Left cardiac atrium (tissue), 4 donors: ENCODE data around the gene BNIP2. TPM values are rescaled to one million over a fixed set of nuclear protein-coding genes. Genes with fewer than 3 reads are reported as not detected.
A peak's percentile ranks its signal among the peaks of the same experiment; 100 is the strongest.

Experiments
- ATAC-seq, 2 donors: fragments of 200-7000 bp; cut with Tn5 transposase; one replicate each; pipeline ENCODE4 v1.9.1; 2020; ENCODE audit warnings: mild to moderate bottlenecking in 2 of 2, moderate library complexity in 2 of 2
- DNase-seq: peaks from one replicate; pipeline ENCODE4 v3.0.0-alpha.2; 2020
- intact Hi-C, 2 donors: fragments of 100-400 bp; cut with DNase I; formaldehyde crosslinking; loops; one replicate each; pipeline versions ENCODE4 v1.14.1 to v1.15.1; 2022 to 2023
- total RNA-seq, 2 donors: library from RNA; stranded (reverse); fragmentation: NEBNext Ultra II Directional; extraction: Animal tissue kit (Norgen Biotek cat#: 25700); gene quantifications; one replicate each; pipeline ENCODE4 v1.2.1, GENCODE V29; 2021
- donor health status: DM: no; HTN: yes; CAD: no.
- donor health status: DM: no; HTN: yes; CAD: no; lungs with severe emphysema.
- donor health status: DM: yes; HTN: yes; CAD: no.
- donor health status: Dilated cardiomyopathy.

Gene BNIP2
- total RNA-seq, 2 donors from 2014 or later, result 70.1 to 86.5 TPM

DNA sequence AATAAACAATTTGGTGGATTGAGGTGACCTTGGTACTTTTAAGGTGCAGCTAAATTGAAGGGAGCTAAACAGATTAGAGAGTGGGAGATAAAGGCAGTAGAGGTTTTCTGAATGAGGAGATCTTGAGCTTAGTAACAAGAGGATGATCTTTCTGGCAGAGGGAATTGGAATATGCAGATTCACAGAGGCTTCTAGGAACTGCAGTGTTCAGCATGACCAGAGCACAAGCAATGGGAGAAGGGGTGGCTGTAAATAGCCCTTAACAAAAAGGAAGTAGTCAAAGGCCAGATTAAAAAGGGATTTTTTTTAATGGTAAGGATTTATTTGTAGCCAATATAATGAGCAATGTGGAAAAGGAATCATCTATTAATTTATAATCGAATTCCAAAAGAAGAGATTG lies 5.7 kb upstream of the BNIP2 start:
- ATAC-seq, result no peak
- intact Hi-C loops, result loop anchor here in 1 of 2 donors (5.0 kb wide), 1 partner anchor 633 kb away; no protein-coding TSS in a partner anchor
- no peak for DNase-seq

DNA sequence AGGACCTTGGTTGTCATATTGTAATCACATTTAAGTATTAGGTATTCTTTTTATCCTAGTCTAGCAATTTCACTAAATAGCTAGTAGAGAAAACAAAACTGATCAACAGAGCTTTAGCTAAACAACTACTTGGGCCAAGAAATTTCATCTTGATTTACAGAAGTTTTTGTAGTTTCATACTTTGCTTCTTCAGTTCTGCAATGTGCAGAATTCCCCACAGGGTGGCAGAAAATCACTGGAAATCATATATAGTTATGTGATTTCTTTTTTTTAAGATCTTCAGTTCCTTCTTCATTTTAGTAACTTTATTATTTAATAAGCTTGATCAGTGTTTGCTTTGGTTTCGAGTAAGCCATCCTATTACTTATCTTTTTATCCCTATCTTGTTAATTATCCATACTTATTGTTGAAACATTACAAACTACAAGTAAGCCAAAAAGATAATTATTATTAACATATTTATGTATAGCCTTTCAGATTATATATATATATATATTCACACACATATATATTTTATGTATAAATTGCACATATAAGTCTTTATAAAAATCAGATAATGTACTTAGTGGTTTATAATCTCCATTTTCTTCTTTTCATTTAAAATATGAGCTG lies 2.2 kb upstream of the BNIP2 start:
- intact Hi-C loops, result loop anchor here in 1 of 2 donors (5.0 kb wide), 1 partner anchor 636 kb away; no protein-coding TSS in a partner anchor
- DNase-seq (no peak), ATAC-seq (no peak)

DNA sequence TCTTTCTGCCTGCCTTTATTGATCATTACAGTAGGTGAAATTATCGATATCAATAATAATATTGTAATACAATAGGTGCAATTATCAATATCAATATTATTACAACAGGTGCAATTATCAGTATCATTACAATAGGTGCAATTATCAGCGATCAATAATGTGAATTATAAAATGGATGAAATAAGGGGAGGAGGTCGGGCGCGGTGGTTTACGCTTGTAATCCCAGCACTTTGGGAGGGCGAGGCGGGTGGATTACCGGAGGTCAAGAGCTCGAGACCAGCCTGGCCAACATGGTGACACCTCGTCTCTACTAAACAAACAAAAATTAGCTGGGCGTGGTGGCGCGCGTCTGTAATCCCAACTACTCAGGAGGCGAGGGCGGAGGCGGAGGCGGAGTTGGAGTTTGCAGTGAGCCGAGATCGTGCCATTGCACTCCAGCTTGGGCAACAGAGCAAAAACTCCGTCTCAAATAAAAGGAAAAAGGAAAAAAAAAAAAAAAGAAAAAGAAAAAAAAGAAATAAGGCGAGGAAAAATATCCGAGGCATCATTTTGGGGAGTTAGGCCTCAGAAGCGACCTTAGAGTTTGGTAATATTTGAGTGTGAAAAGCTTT lies 611 bp upstream of the BNIP2 start:
- intact Hi-C loops, result loop anchor here in 1 of 2 donors (5.0 kb wide), 1 partner anchor 638 kb away; no protein-coding TSS in a partner anchor
- ATAC-seq, result peak; percentile 54 to 78

DNA sequence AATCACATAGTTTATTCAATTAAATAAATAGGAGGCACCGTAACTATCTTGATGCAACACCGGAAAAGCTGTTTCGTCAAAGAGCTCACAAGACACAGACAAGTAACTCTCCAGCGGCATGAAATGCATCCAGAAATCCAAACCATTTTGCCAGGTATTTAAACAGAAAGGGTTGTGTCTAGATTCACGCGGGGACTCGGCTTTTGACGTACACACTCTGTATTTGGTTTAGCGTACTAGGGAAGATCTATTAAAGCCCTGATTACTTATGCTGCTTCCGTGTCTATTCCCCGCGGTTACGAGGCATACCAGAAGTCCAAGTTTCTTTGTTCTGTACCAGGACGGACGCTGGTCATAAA lies 718 bp downstream of the BNIP2 start:
- DNase-seq (no peak), ATAC-seq (peak; percentile 15 to 24)
- intact Hi-C loops, result no loop called here

More for the DNA sequence above, 611 bp upstream of the BNIP2 start:
- peak; percentile 90 for DNase-seq

DNA sequence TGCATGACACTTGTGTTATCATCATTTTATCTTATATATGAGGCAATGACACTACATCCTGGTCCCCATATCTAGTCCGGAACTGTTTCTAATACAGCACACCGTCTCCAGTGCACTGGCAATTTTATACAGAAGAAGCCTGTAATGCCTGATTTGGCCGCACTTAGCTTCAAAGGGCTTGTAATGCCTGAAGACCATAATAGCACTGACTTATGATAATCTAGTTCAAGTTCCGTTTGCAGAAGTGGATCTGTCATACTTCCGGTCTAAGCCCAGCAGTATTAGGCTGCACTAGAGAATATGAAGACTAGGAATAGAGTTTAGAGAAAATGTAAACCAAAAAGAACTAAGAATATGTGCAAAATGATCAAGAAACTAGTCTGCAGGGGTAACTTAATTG lies 1.3 kb downstream of the BNIP2 start:
- no peak for ATAC-seq
- intact Hi-C loops, result no loop called here
- no peak for DNase-seq

DNA sequence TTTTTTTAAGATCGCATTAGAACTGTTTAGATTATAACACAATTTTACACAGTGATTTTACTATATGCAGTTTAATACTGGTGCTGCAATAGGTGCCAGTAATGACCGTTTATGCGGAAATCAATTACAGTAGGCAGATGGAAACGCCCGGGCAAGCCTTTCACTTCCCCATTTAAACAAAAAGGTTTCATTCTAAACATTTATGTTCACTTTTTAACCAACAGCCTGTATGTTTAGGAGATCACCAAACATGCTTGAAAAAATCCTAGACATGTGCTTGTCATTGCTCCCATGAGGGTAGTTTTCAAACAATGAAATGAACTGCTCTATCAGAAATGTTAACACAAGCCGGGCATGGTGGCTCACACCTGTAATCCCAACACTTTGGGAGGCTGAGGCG lies 2.7 kb downstream of the BNIP2 start:
- ATAC-seq (no peak), DNase-seq (no peak)
- intact Hi-C loops, result no loop called here

DNA sequence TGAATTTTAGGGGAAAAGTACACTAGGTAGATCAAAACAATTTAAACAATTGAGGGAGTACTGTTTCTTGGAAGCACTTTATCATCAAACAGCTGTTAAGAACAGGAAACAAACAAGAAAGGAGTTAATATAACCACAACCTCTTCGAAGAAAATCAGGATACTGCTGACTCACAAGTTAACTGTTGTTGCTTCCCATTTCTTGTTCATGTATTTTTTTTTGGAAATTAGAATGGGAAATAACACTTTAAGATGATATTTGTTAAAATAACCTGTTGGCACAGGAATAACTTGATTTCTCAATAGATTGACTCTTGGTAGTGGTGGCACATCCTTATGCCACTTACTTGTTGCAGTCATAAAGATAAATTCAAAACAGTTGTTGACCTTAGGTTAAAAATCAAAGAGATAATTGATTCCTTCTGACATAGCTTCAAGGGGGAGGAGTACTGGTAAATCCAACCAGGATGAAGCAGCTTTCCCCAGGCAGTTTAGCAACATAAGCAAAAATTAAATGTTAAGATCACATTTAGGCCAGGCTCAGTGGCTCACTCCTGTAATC lies 3.3 kb downstream of the BNIP2 start:
- ATAC-seq (no peak), DNase-seq (no peak)
- intact Hi-C loops, result no loop called here

DNA sequence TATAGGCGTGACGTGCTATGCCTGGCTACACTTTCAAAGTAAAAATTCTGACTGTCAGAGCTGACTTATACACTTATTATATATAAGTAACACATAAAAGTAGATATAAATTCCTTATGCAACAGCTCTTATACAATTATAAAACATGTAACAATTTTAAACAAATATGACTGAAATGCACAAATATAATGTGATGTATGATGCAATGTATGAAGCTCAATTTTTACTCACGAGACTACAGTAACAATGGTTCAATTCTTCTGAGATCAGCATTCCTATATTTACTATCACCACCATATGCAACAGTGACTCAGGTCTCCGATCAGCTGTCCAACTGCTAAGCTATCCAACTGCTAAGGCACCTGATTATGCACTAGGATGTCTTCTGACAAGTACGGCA lies 8.2 kb downstream of the BNIP2 start:
- ATAC-seq, result no peak
- intact Hi-C loops, result no loop called here
- no peak for DNase-seq

DNA sequence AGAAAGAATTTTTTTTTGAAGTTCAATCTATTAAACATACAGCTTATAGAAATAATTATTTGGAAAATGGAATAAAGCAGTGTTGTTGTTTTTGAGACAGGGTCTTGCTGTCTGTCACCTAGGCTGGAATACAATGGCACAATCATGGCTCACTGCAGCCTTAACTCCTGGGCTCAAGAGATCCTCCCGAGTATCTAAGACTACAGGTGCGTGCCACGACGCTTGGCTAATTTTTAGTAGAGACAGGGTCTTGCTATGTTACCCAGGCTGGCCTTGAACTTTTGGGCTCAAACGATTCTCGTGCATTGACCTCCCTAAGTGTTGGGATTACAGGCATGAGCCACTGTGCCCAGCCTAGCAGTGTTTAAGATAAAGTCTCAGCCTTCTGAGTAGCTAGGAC lies 8.8 kb downstream of the BNIP2 start:
- intact Hi-C loops, result no loop called here
- ATAC-seq (no peak), DNase-seq (no peak)

DNA sequence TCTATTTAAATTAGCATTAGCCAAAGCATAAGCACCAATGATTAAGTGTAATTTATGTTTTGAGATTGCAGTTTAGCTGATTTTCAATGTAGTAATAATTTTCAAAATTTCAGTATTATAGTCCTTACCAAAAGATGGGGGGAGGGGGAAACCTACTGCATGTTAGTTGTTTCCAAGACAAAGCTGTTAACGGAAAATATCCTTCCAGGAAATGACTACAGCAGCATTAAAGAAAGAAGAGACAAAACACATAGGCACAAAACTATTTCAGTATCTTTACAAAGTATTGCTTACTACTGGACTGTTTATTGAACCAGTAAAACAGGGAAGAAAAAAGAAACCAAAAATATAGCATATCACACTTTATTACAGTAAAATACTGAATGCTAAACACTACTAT lies 10.5 kb downstream of the BNIP2 start:
- ATAC-seq (no peak), DNase-seq (no peak)
- intact Hi-C loops, result no loop called here

DNA sequence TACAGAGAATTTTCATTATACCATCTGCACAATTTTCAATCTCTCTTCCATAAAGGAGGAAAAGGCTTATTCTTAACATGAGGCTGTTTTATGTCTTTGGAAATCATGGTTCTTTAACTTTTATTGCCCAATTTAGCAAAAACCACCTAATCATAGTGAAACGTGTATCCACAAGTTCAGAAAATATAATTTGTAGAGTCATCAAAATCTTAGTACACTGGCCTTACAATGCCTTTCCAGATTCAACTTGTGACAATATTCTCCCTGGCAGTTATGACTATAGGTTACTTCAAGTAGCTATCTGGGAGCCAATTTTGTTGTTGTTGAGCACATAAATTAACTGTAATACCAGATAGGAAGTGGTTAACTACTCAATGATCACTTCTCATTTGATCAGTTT lies 10.9 kb downstream of the BNIP2 start:
- no peak for DNase-seq
- intact Hi-C loops, result no loop called here
- no peak for ATAC-seq

DNA sequence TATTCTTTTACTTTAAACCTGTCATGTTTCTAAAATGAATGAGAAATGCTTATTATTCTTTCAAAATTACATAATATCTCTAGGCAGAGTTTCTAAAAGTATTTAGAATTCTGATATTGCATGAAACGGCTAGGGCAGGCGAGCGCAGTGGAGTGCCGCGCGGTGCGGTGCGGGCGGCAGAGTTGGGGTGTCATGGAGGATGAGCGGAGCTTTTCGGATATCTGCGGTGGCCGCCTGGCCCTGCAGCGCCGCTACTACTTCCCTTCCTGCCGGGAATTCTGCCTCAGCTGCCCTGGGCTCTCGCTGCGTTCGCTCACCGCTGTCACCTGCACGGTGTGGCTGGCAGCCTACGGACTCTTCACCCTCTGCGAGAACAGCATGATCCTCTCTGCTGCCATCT lies 12.6 kb downstream of the BNIP2 start:
- ATAC-seq (no peak), DNase-seq (no peak)
- intact Hi-C loops, result no loop called here

DNA sequence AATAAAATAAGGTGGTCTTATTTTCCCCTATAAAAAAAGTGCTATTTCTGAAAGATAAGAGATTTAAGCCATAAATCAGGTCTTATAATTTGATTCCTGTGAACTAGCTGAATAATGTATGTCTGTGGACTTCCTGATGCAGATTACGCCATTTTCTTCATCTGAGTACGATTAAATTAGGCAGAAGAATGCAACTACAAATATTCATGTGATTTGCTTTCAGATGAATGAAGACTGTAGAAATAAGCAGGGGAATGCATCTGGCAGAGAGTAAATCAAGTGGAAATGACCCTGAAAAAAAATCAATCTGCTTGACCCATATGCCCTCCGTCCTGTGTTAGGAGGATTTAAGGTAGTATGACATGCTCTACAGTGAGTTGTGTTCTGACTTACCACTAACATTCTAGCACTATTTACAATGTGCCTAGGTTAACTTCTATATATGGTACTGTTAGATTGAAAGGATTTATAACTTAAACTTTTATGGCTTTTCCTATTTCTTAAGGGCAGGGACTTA lies 14.7 kb downstream of the BNIP2 start:
- intact Hi-C loops, result no loop called here
- ATAC-seq (no peak), DNase-seq (no peak)

DNA sequence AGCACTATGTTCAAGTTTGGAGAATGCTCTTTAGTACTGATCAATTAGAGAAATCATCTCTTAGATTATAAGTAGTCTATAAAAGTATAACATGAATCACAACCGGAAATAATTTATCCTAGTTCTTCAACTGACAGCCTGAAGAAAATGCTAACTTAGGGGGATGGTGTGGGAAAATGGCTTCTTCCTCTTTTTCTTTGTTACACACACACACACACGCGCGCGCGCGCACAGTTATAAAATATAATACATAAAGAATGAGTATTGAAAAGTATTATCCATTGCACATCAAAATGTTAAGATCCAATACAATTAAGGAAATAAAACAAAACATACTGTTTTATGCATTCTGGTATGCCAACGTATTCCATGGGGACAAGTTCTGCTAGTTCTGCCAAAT lies 20.6 kb downstream of the BNIP2 start:
- intact Hi-C loops, result no loop called here

DNA sequence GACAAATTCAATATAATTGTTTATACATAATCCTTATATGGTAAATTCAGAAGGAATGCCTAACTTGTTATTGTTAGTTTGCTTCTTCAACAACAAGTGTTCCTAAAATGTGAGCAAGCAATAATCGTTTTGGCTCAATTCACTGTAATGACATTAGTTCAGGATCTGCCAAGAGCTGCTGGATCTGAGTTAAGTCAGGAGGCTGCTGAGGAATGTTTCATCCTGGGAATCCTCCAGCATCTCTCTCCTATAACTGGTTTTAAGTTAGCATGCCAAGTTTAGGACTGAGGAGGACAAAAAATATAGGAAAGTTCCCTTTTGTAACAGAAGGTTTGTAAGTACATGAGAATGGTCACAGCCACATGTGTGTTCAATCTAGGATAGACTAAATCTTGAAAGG lies 26.9 kb downstream of the BNIP2 start:
- intact Hi-C loops, result no loop called here
- ATAC-seq, result no peak
- DNase-seq, result no peak

More for the DNA sequence above, 20.6 kb downstream of the BNIP2 start:
- DNase-seq, result no peak
- no peak for ATAC-seq

DNA sequence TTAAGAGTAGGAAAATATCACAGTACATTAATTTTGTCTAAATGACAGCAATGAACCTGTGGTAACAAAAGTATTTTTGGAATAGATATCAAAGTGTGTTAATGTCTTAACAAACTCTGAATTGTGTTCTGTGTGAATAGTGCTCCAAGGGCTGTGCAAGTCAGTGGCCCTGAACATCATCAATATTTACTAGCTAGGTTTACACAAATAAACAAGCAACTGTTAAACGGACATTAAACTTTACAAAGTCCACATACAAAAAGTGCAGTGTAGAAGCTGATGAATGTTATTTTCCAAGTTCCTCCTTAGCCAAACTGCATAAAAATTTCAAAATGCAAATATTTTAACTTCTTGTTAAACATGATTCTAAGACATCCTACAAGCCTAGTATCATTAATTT lies 29.8 kb downstream of the BNIP2 start:
- DNase-seq, result no peak
- intact Hi-C loops, result no loop called here
- no peak for ATAC-seq

DNA sequence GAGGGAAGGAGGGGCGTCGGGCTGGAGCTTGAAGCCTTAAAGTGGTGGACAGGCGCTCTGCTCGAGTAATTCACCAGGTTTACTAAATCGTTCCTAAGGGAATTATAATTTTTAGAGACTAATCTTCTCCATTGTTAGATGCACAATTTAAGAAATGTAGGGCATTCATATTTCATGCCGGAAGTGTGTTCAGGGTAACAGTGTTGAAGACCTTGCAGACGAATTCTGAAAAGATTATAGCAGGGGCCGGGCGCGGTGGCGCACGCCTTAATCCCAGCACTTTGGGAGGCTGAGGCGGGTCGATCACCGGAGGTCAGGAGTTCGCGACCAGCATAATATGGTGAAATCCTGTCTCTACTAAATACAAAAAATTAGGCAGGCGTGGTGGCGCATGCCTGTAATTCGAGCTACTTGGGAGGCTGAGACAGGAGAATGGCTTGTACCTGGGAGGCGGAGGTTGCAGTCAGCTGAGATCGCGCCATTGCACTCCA lies 31.4 kb downstream of the BNIP2 start:
- no peak for DNase-seq
- peak; percentile 13 to 24 for ATAC-seq
- intact Hi-C loops, result no loop called here

DNA sequence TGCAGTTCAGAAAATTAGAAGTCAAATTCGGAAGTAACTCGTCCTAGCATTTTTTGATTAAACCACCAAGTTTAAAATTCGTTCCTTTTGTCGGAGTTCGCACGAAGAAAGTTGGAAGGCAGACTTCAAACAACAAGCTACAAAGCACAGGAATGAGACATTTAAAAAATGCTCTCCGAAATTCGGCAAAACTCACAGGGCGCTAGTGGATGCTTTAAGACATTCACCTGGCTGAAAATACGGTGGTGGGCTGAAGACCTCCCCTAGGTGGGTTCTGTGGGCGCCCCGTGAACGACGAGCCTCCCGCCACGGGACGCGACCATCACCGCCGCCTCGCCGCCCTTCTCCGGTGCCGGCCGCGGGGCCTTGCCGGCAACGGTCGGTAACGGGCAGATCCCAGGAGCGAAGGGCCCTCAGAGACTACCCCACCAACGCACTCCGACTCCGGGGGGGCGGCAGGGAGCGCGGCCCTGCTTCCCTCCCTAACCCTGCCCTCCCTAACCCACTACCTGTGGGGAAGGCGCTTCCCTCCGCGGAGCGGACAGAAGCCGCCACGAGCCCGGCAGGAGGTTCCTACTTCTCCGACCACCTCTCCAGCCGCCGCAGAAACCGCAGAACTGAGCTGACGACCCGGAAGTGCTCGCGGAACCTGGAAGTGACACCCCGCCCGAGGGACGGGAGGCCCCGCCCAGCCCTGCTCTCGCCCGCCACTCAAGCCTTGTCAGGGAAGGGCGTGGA lies 32.1 kb downstream of the BNIP2 start, which contains the start of gene GTF2A2:
GTF2A2 (minus strand) TSS at position 619 of the 738 bp plus-strand sequence. CDS start 5,238 bp downstream, outside the sequence.
- ATAC-seq, result peak; percentile 100
- DNase-seq, result peak; percentile 96

DNA sequence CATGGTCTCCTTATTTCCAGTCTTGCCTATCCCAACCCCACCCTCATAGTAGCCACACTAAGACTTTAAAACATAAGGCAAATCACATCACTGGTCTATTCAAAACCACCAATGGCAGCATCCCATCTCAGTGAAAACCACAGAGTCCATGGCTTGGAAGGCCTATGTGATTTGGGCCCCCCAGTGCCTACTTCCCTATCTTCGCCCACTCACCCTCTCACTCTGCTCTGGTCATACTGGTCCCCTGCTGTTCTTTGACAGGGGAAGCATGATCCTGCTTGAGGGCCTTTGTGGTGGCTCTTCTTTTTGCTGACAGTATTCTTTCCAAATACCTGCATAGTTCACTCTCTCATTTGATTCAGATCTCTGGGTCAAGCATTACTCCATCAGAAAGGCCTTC lies 35.1 kb downstream of the BNIP2 start:
- intact Hi-C loops, result no loop called here
- no peak for DNase-seq
- no peak for ATAC-seq

More for the DNA sequence above, 32.1 kb downstream of the BNIP2 start, which contains the start of gene GTF2A2:
- intact Hi-C loops, result no loop called here

DNA sequence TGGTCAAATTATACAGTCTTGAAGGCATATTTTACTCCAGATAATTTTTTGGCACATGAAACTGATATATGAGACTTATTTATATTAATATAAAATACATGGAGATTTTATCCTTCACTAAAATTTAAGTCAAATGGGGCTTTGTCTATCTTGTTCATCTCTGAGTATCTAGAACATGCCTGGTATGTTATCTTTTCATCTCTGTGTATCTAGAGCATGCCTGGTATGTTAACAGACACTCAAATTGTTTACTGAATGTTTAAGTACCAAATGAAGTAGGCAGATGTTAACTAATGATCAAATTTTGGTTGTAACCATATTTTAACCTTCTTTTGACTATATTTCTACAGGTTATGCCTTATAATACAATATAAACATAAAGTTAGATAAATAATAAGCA lies 39.5 kb downstream of the BNIP2 start:
- no peak for ATAC-seq
- DNase-seq, result no peak
- intact Hi-C loops, result no loop called here
